Measurements from ENCODE around the gene TMPRSS11D. TPM values are rescaled to one million over a fixed set of nuclear protein-coding genes. Genes with fewer than 3 reads are reported as not detected.

Gene TMPRSS11D
- total RNA-seq, 1 donor: not detected

DNA sequence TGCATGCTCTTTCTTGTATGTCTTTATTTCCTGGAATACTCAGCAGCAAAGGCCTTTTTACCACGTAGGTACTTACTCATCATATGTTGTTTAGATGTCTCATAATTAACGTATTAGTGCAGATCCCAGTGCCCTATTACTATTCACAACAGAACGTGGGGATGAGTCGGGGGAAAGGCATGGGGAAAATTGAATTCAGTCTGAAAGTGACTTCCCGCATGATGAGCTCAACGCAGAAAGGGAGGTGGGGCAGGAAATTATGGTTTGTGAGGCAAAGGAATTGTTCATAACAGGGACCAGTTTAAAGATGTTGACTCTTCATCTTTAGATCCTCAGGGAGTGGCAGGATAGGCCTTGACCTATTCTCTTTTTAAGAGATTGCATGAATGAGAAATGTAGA lies 2.0 kb upstream of the TMPRSS11D start:
- no peaks in the 10 kb centered on the region for H4K20me1 ChIP-seq (ENCODE audit: insufficient read depth, low read length)
- peak; percentile 77 for DNase-seq (ENCODE audit: insufficient read length, low spot score, missing footprints)
- TF ChIP-seq, protein P1, sequence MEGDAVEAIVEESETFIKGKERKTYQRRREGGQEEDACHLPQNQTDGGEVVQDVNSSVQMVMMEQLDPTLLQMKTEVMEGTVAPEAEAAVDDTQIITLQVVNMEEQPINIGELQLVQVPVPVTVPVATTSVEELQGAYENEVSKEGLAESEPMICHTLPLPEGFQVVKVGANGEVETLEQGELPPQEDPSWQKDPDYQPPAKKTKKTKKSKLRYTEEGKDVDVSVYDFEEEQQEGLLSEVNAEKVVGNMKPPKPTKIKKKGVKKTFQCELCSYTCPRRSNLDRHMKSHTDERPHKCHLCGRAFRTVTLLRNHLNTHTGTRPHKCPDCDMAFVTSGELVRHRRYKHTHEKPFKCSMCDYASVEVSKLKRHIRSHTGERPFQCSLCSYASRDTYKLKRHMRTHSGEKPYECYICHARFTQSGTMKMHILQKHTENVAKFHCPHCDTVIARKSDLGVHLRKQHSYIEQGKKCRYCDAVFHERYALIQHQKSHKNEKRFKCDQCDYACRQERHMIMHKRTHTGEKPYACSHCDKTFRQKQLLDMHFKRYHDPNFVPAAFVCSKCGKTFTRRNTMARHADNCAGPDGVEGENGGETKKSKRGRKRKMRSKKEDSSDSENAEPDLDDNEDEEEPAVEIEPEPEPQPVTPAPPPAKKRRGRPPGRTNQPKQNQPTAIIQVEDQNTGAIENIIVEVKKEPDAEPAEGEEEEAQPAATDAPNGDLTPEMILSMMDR (IDR thresholded peaks at IDR 0.05; ENCODE audit: extremely low read depth, low read depth, low read length): no peak
- H3K36me3 ChIP-seq (ENCODE audit: insufficient read depth, low read length): no peaks in the 10 kb centered on the region
- H2AFZ ChIP-seq (ENCODE audit: low read length): peak overlapping the region; percentile 83
- H3K4me1 ChIP-seq (ENCODE audit: insufficient read depth, low read length): peaks cover 12% of the 10 kb centered on the region
- H3K27ac ChIP-seq (ENCODE audit: low read depth, low read length): peak overlapping the region; percentile 85
- no peak overlapping the region for H3K4me3 ChIP-seq (ENCODE audit: insufficient read depth, low read length)
- no peaks in the 10 kb centered on the region for H3K79me2 ChIP-seq (ENCODE audit: insufficient read depth, low read length)
- peak overlapping the region; percentile 63 for H3K4me2 ChIP-seq (ENCODE audit: insufficient read depth, low read length)
- H3K9me3 ChIP-seq (ENCODE audit: low read depth, low read length): no peaks in the 10 kb centered on the region
- no peaks in the 10 kb centered on the region for H3K27me3 ChIP-seq (ENCODE audit: insufficient read depth, low read length)

DNA sequence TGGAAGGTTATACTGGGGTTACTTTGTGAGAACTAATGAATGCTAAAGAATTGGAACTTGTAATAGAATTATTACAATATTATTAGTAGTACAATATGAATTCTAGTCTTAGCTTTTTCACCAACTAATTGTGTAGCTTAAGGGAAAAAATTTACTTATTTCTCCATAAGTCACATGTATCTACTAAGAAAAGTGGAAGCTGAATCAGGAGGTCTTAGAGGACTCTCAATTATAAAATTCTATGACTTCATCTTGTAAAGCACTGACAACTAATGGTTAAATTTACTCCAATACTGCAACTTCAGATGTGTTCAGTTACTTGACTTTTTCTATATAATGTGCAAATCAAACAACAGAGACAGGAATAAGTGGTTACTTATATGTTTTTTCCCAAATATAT lies 899 bp upstream of the TMPRSS11D start:
- Histone ChIP-seq H3K27ac (ENCODE audit: low read depth, low read length) (no peak overlapping the region), H3K4me2 (ENCODE audit: insufficient read depth, low read length) (no peak overlapping the region), H3K9me3 (ENCODE audit: low read depth, low read length) (no peaks in the 10 kb centered on the region), H3K27me3 (ENCODE audit: insufficient read depth, low read length) (no peaks in the 10 kb centered on the region), H3K79me2 (ENCODE audit: insufficient read depth, low read length) (no peaks in the 10 kb centered on the region), H3K4me3 (ENCODE audit: insufficient read depth, low read length) (no peak overlapping the region), H4K20me1 (ENCODE audit: insufficient read depth, low read length) (no peaks in the 10 kb centered on the region), H3K4me1 (ENCODE audit: insufficient read depth, low read length) (peaks cover 12% of the 10 kb centered on the region), H2AFZ (ENCODE audit: low read length) (no peak overlapping the region), H3K36me3 (ENCODE audit: insufficient read depth, low read length) (no peaks in the 10 kb centered on the region)
- DNase-seq (ENCODE audit: insufficient read length, low spot score, missing footprints): no peak
- TF ChIP-seq, protein P1 (IDR thresholded peaks at IDR 0.05; ENCODE audit: extremely low read depth, low read depth, low read length): no peak

DNA sequence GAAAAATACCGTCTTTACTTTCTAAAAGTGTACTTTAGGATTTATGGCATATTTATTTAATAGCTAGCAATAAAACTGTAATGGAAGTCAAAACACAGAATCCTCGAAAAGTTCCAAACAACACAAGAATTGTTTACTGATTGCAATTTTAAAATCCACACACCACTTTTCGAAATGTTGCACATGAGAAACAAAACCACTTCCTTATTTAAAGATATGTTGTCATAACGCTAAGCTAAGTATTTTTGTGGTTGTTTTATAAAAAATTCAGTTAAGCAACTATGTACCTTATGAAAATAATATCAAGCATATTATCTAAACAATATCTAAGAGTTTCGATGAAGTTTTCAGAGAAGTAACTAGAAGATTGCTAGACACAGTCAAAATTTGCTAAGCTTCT lies 344 bp downstream of the TMPRSS11D start:
- no peaks in the 10 kb centered on the region for H3K9me3 ChIP-seq (ENCODE audit: low read depth, low read length)
- no peak overlapping the region for H3K4me3 ChIP-seq (ENCODE audit: insufficient read depth, low read length)
- no peak overlapping the region for H3K4me2 ChIP-seq (ENCODE audit: insufficient read depth, low read length)
- no peaks in the 10 kb centered on the region for H4K20me1 ChIP-seq (ENCODE audit: insufficient read depth, low read length)
- no peaks in the 10 kb centered on the region for H3K79me2 ChIP-seq (ENCODE audit: insufficient read depth, low read length)
- no peak for DNase-seq (ENCODE audit: insufficient read length, low spot score, missing footprints)
- H3K4me1 ChIP-seq (ENCODE audit: insufficient read depth, low read length): peaks cover 12% of the 10 kb centered on the region
- H2AFZ ChIP-seq (ENCODE audit: low read length): no peak overlapping the region
- no peak overlapping the region for H3K27ac ChIP-seq (ENCODE audit: low read depth, low read length)
- TF ChIP-seq, protein P1 (IDR thresholded peaks at IDR 0.05; ENCODE audit: extremely low read depth, low read depth, low read length): no peak
- no peaks in the 10 kb centered on the region for H3K27me3 ChIP-seq (ENCODE audit: insufficient read depth, low read length)
- H3K36me3 ChIP-seq (ENCODE audit: insufficient read depth, low read length): no peaks in the 10 kb centered on the region

DNA sequence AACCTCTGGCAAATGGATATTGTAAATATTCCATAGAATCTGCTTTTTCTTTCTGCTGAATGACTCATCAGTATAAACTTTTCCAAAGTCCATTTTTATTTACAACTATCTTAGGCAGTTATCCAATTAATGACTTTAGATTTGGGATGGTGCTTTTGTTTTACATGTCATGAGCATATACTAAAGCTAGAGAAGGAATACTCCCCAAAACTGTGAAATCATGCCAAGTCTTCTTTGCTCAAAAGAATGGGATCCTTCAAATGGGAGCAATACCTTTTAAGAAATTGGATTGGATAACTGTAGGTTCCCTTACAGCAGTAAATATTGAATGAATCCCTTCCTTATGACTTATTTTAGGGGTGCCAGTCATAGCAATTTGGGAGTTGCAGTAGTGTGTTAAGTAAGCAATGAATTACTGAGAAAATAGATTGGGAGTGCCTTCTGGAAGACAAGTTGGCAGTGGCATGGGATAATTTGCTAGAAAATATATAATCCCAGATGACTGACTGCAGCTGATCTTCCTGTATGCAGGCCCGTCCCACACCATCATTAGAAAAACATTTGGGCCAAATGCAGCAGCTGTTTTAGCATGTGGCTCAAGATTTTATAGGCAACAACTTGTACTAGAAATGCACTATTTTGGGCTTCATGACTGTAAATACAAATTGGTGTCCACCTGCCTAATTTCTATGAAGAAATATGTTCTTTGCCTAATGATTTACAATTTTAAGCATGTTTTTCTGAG lies 2.8 kb downstream of the TMPRSS11D start:
- Histone ChIP-seq H3K9me3 (ENCODE audit: low read depth, low read length) (no peaks in the 10 kb centered on the region), H3K4me3 (ENCODE audit: insufficient read depth, low read length) (no peak overlapping the region), H3K27me3 (ENCODE audit: insufficient read depth, low read length) (no peaks in the 10 kb centered on the region), H3K27ac (ENCODE audit: low read depth, low read length) (no peak overlapping the region), H3K79me2 (ENCODE audit: insufficient read depth, low read length) (no peaks in the 10 kb centered on the region), H4K20me1 (ENCODE audit: insufficient read depth, low read length) (no peaks in the 10 kb centered on the region), H3K4me2 (ENCODE audit: insufficient read depth, low read length) (no peak overlapping the region), H3K36me3 (ENCODE audit: insufficient read depth, low read length) (no peaks in the 10 kb centered on the region), H2AFZ (ENCODE audit: low read length) (no peak overlapping the region), H3K4me1 (ENCODE audit: insufficient read depth, low read length) (peaks cover 8% of the 10 kb centered on the region)
- TF ChIP-seq, protein P1 (IDR thresholded peaks at IDR 0.05; ENCODE audit: extremely low read depth, low read depth, low read length): no peak
- DNase-seq (ENCODE audit: insufficient read length, low spot score, missing footprints): no peak
